SK-N-SH (cell line): Measurements from ENCODE around the gene EIPR1. TPM values are rescaled to one million over a fixed set of nuclear protein-coding genes. Genes with fewer than 3 reads are reported as not detected.

Source experiments
- CTCF ChIA-PET: fragments of 300-600, 350-600 bp; formaldehyde crosslinking; extraction: SDS; loops from one replicate; lab custom pipeline; 2021; lab: Yijun Ruan, JAX
- POLR2A ChIA-PET: fragments of 350-600 bp; sonication (Branson Sonifier 250); formaldehyde crosslinking; extraction: SDS; loops from one replicate; lab custom pipeline; 2020; ENCODE audit warnings: antibody characterized with exemption, inconsistent platforms; lab: Yijun Ruan, JAX
- DNase-seq: peaks from one replicate; pipeline ENCODE4 v3.0.0; 2012
- H2AFZ ChIP-seq: fragments of 200-600 bp; sonication (generic); 2 replicates; pipeline ENCODE4 v1.8.1; 2016; ENCODE audit warnings: antibody characterized with exemption, mild to moderate bottlenecking, low read depth
- H3F3A ChIP-seq: fragments of 200-600 bp; sonication (generic); replicated peaks from 2 replicates; pipeline ENCODE3; 2016; ENCODE audit warnings: antibody characterized with exemption, mild to moderate bottlenecking; ENCODE audit not compliant: insufficient read depth
- H3K27ac ChIP-seq, 2 experiments: fragments of 200-500 bp in 1 of 2; fragments of 200-600 bp in 1 of 2; sonication (Bioruptor generic) in 1 of 2; sonication (generic), shearing (Covaris generic) in 1 of 2; 2 replicates each; pipeline versions ENCODE4 v1.5.1 to v1.6.1; 2014 to 2016; ENCODE audit warnings: low read depth in 2 of 2, inconsistent platforms in 1 of 2, low read length in 1 of 2, mild to moderate bottlenecking in 1 of 2, mixed read lengths in 1 of 2
- H3K27me3 ChIP-seq: fragments of 200-600 bp; sonication (generic), shearing (Covaris generic); 2 replicates; pipeline ENCODE4 v1.6.1; 2016; ENCODE audit warnings: mixed run types; ENCODE audit not compliant: insufficient read depth
- H3K36me3 ChIP-seq, 2 experiments: fragments of 200-500 bp in 1 of 2; fragments of 200-600 bp in 1 of 2; sonication (Bioruptor generic) in 1 of 2; sonication (generic) in 1 of 2; replicated peaks in 1 of 2; 2 replicates each; pipeline versions ENCODE3 to v1.5.1; 2014 to 2016; ENCODE audit warnings: low read length in 1 of 2, mild to moderate bottlenecking in 1 of 2; ENCODE audit not compliant: insufficient read depth in 2 of 2, control insufficient read depth in 1 of 2
- H3K4me1 ChIP-seq, 2 experiments: fragments of 200-500 bp in 1 of 2; fragments of 200-600 bp in 1 of 2; sonication (Bioruptor generic) in 1 of 2; sonication (generic), shearing (Covaris generic) in 1 of 2; 2 replicates each; pipeline versions ENCODE4 v1.5.1 to v1.6.1; 2014 to 2016; ENCODE audit warnings: low read depth in 1 of 2, low read length in 1 of 2, mixed run types in 1 of 2; ENCODE audit not compliant: insufficient read depth in 2 of 2, control insufficient read depth in 1 of 2
- H3K4me2 ChIP-seq: fragments of 200-600 bp; sonication (generic), shearing (Covaris generic); 2 replicates; pipeline ENCODE4 v1.6.1; 2017; ENCODE audit warnings: mixed run types
- H3K4me3 ChIP-seq, 2 experiments: fragments of 200-500 bp in 1 of 2; fragments of 200-600 bp in 1 of 2; sonication (Bioruptor generic) in 1 of 2; sonication (generic), shearing (Covaris generic) in 1 of 2; 2 replicates each; pipeline versions ENCODE4 v1.5.1 to v1.8.1; 2014 to 2016; ENCODE audit warnings: low read depth in 2 of 2, inconsistent platforms in 1 of 2, low read length in 1 of 2, mild to moderate bottlenecking in 1 of 2, mixed read lengths in 1 of 2, moderate library complexity in 1 of 2
- H3K79me2 ChIP-seq: fragments of 200-600 bp; sonication (generic); 2 replicates; pipeline ENCODE4 v1.8.1; 2017; ENCODE audit warnings: mild to moderate bottlenecking; ENCODE audit not compliant: insufficient read depth
- H3K9ac ChIP-seq: fragments of 200-600 bp; sonication (generic); 2 replicates; pipeline ENCODE4 v1.6.1; 2017; ENCODE audit warnings: mixed run types
- H3K9me2 ChIP-seq: fragments of 200-600 bp; sonication (generic); 2 replicates; pipeline ENCODE4 v1.6.1; 2017; ENCODE audit warnings: mixed run types
- H3K9me3 ChIP-seq: fragments of 200-600 bp; sonication (generic); 2 replicates; pipeline ENCODE4 v1.6.1; 2017; ENCODE audit warnings: mixed run types, mild to moderate bottlenecking, moderate library complexity
- H4K20me1 ChIP-seq: fragments of 200-600 bp; sonication (generic); 2 replicates; pipeline ENCODE4 v1.6.1; 2017; ENCODE audit warnings: mild to moderate bottlenecking, mixed run types; ENCODE audit not compliant: insufficient read depth
- FOXJ3 ChIP-seq: sonication (generic); formaldehyde crosslinking; IDR thresholded peaks from 2 replicates; pipeline ENCODE4 v1.5.1; 2020; ENCODE audit warnings: mild to moderate bottlenecking, missing genetic modification reagents
- GATA2 ChIP-seq: sonication (generic); formaldehyde crosslinking; IDR thresholded peaks from 2 replicates; pipeline ENCODE4 v1.5.0; 2020; ENCODE audit warnings: mild to moderate bottlenecking, missing genetic modification reagents
- MXI1 ChIP-seq: IDR thresholded peaks from 2 replicates; pipeline ENCODE4 v1.6.1; 2012; ENCODE audit warnings: mild to moderate bottlenecking, low read depth, low read length, improper control_type of control experiment
- NRF1 ChIP-seq: IDR thresholded peaks from 2 replicates; pipeline ENCODE4 v1.6.1; 2012; ENCODE audit warnings: low read depth, mild to moderate bottlenecking, low read length
- RAD21 ChIP-seq: IDR thresholded peaks from 2 replicates; pipeline ENCODE4 v1.6.1; 2012; ENCODE audit warnings: mild to moderate bottlenecking, low read length
- RFX5 ChIP-seq: IDR thresholded peaks from 2 replicates; pipeline ENCODE4 v1.6.1; 2012; ENCODE audit warnings: mild to moderate bottlenecking, improper control_type of control experiment, low read length
- SIN3A ChIP-seq: IDR thresholded peaks from 2 replicates; pipeline ENCODE4 v1.6.1; 2012; ENCODE audit warnings: low read depth, mild to moderate bottlenecking, low read length, moderate library complexity, borderline replicate concordance
- TAF1 ChIP-seq: IDR thresholded peaks from 2 replicates; pipeline ENCODE4 v1.6.1; 2012; ENCODE audit warnings: low read depth, mild to moderate bottlenecking, low read length, moderate library complexity, borderline replicate concordance
- TEAD4 ChIP-seq: IDR thresholded peaks from 2 replicates; pipeline ENCODE4 v1.4.0; 2012; ENCODE audit warnings: mild to moderate bottlenecking, borderline replicate concordance; ENCODE audit not compliant: insufficient read depth
- WGBS: methylation state at CpG from one replicate; pipeline ENCODE4 v1.1.6; 2017; ENCODE audit warnings: low lambda C conversion rate; 5-methylcytosine and 5-hydroxymethylcytosine counted together
- polyA plus RNA-seq, 3 experiments: library from polyadenylated mRNA; depleted of rRNA; stranded (reverse); fragments of >200 nt; gene quantifications; 2 replicates each; pipeline ENCODE4 v1.2.3, GENCODE V29; 2012
- TF ChIP-seq, protein P1 (sequence below): IDR thresholded peaks from 2 replicates; pipeline ENCODE4 v1.4.0; 2012; ENCODE audit warnings: low read depth
- TF ChIP-seq, protein P2 (sequence below): IDR thresholded peaks from 2 replicates; pipeline ENCODE4 v1.6.1; 2012; ENCODE audit warnings: mild to moderate bottlenecking, low read depth, low read length, moderate library complexity
- TF ChIP-seq, protein P3 (sequence below): fragments of 150-350 bp; IDR thresholded peaks from 2 replicates; pipeline ENCODE4 v1.6.1; 2016; ENCODE audit warnings: mild to moderate bottlenecking, low read depth, low read length
- TF ChIP-seq, protein P4 (sequence below): IDR thresholded peaks from 2 replicates; pipeline ENCODE4 v1.4.0; 2012; ENCODE audit warnings: low read depth, borderline replicate concordance
- TF ChIP-seq, protein P5 (sequence below): fragments of 200-600 bp; sonication (generic); IDR thresholded peaks from 2 replicates; pipeline ENCODE4 v1.6.1; 2017; ENCODE audit warnings: antibody characterized with exemption, mild to moderate bottlenecking, moderate library complexity

EIPR1 gene
- polyA plus RNA-seq, 1 of the 3 experiments (the other 2 are of a cell fraction) = 85.9 TPM

DNA sequence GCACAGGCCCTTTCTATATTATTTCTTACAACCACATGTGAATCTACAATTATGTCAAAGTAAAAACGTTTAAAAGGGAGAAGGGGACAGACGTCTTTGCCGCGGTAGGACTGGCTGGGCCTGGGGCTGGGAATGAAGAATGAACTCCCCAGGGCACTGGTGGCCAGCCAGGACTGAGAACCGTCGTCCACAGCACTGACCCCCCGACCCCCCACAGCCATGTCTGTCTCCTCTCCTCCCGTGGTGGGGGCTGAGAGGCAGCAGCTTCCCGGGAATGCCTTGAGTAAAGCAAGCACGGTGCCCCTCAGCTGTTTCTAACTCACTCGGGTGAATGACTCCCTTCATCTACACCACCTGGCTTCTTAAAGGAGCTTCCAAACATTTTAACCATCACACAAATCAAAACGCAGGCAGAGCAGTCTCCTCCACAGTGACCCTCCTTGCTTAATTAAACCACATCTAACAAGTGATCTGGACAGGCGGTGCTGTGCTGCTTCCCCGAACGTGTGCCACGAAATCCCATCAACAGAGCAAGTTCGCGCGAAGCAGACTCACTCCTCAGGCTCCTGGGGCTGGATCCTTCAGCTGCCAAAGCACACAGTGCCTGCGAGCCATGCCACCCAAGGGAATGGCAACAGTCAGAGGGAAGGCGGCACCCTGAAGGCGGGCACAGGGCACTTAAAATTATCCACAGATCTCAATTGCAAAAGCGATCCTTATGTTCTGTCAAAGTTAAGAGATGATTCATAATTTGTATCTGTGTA lies 217.7 kb downstream of the EIPR1 start (continued):
- no peak for TF ChIP-seq TAF1
- TF ChIP-seq TEAD4 = no peak
- TF ChIP-seq SIN3A = no peak
- TF ChIP-seq MXI1 = no peak
- TF ChIP-seq RAD21 = no peak
- no peak for TF ChIP-seq RFX5
- TF ChIP-seq NRF1 = no peak
- TF ChIP-seq, protein P1, sequence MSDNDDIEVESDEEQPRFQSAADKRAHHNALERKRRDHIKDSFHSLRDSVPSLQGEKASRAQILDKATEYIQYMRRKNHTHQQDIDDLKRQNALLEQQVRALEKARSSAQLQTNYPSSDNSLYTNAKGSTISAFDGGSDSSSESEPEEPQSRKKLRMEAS = no peak
- TF ChIP-seq, protein P2, sequence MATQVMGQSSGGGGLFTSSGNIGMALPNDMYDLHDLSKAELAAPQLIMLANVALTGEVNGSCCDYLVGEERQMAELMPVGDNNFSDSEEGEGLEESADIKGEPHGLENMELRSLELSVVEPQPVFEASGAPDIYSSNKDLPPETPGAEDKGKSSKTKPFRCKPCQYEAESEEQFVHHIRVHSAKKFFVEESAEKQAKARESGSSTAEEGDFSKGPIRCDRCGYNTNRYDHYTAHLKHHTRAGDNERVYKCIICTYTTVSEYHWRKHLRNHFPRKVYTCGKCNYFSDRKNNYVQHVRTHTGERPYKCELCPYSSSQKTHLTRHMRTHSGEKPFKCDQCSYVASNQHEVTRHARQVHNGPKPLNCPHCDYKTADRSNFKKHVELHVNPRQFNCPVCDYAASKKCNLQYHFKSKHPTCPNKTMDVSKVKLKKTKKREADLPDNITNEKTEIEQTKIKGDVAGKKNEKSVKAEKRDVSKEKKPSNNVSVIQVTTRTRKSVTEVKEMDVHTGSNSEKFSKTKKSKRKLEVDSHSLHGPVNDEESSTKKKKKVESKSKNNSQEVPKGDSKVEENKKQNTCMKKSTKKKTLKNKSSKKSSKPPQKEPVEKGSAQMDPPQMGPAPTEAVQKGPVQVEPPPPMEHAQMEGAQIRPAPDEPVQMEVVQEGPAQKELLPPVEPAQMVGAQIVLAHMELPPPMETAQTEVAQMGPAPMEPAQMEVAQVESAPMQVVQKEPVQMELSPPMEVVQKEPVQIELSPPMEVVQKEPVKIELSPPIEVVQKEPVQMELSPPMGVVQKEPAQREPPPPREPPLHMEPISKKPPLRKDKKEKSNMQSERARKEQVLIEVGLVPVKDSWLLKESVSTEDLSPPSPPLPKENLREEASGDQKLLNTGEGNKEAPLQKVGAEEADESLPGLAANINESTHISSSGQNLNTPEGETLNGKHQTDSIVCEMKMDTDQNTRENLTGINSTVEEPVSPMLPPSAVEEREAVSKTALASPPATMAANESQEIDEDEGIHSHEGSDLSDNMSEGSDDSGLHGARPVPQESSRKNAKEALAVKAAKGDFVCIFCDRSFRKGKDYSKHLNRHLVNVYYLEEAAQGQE = no peak

DNA sequence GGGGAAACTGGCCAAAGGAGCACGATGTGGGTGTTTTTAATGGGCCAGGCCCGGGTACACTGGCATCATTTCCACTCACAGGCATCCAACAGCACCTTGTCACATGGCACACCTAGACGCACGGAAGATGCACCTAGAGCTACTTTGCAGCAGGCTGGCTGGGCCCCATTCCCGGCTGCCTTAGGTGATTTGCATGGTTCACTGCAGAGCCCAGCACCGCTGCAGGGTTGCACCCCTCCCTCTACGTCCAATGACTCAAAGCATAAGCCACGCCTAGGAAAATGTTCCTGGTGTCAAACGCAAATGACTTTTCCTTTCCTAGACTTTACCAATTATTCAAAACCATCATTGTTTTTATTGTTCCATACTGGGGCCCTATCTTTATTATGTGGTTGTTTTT lies 222.9 kb downstream of the EIPR1 start:
- Histone ChIP-seq H3K27ac (no peak overlapping the region), H3K9ac (no peak overlapping the region), H3K4me3 (no peak overlapping the region), H2AFZ (no peak overlapping the region), H3K4me2 (no peak overlapping the region), H3F3A (no peaks in the 10 kb centered on the region), H3K9me3 (no peaks in the 10 kb centered on the region), H4K20me1 (no peaks in the 10 kb centered on the region), H3K79me2 (no peaks in the 10 kb centered on the region), H3K4me1 (no peaks in the 10 kb centered on the region; a peak in 1 of 4 replicates), H3K36me3 (no peaks in the 10 kb centered on the region), H3K27me3 (no peaks in the 10 kb centered on the region), H3K9me2 (no peaks in the 10 kb centered on the region)
- CTCF ChIA-PET = interaction anchor here (1.0 kb wide), 1 partner anchor 268 kb away, joined by 3 read pairs; no protein-coding TSS in a partner anchor
- 92% methylated on average over 9 of the region's 9 CpGs for WGBS
- DNase-seq = no peak
- POLR2A ChIA-PET = no interaction called here
- TF ChIP-seq, protein P3, sequence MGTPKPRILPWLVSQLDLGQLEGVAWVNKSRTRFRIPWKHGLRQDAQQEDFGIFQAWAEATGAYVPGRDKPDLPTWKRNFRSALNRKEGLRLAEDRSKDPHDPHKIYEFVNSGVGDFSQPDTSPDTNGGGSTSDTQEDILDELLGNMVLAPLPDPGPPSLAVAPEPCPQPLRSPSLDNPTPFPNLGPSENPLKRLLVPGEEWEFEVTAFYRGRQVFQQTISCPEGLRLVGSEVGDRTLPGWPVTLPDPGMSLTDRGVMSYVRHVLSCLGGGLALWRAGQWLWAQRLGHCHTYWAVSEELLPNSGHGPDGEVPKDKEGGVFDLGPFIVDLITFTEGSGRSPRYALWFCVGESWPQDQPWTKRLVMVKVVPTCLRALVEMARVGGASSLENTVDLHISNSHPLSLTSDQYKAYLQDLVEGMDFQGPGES = no peak
- TF ChIP-seq, protein P4, sequence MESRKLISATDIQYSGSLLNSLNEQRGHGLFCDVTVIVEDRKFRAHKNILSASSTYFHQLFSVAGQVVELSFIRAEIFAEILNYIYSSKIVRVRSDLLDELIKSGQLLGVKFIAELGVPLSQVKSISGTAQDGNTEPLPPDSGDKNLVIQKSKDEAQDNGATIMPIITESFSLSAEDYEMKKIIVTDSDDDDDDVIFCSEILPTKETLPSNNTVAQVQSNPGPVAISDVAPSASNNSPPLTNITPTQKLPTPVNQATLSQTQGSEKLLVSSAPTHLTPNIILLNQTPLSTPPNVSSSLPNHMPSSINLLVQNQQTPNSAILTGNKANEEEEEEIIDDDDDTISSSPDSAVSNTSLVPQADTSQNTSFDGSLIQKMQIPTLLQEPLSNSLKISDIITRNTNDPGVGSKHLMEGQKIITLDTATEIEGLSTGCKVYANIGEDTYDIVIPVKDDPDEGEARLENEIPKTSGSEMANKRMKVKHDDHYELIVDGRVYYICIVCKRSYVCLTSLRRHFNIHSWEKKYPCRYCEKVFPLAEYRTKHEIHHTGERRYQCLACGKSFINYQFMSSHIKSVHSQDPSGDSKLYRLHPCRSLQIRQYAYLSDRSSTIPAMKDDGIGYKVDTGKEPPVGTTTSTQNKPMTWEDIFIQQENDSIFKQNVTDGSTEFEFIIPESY = no peak
- no peak for TF ChIP-seq FOXJ3 (CRISPR knock-in tag)
- TF ChIP-seq GATA2 = no peak
- TF ChIP-seq RFX5 = no peak
- no peak for TF ChIP-seq TAF1
- TF ChIP-seq, protein P2 = no peak
- TF ChIP-seq, protein P5, sequence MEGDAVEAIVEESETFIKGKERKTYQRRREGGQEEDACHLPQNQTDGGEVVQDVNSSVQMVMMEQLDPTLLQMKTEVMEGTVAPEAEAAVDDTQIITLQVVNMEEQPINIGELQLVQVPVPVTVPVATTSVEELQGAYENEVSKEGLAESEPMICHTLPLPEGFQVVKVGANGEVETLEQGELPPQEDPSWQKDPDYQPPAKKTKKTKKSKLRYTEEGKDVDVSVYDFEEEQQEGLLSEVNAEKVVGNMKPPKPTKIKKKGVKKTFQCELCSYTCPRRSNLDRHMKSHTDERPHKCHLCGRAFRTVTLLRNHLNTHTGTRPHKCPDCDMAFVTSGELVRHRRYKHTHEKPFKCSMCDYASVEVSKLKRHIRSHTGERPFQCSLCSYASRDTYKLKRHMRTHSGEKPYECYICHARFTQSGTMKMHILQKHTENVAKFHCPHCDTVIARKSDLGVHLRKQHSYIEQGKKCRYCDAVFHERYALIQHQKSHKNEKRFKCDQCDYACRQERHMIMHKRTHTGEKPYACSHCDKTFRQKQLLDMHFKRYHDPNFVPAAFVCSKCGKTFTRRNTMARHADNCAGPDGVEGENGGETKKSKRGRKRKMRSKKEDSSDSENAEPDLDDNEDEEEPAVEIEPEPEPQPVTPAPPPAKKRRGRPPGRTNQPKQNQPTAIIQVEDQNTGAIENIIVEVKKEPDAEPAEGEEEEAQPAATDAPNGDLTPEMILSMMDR = no peak
